ENCODE data around the gene DNAAF1.

The DNAAF1 gene

DNA sequence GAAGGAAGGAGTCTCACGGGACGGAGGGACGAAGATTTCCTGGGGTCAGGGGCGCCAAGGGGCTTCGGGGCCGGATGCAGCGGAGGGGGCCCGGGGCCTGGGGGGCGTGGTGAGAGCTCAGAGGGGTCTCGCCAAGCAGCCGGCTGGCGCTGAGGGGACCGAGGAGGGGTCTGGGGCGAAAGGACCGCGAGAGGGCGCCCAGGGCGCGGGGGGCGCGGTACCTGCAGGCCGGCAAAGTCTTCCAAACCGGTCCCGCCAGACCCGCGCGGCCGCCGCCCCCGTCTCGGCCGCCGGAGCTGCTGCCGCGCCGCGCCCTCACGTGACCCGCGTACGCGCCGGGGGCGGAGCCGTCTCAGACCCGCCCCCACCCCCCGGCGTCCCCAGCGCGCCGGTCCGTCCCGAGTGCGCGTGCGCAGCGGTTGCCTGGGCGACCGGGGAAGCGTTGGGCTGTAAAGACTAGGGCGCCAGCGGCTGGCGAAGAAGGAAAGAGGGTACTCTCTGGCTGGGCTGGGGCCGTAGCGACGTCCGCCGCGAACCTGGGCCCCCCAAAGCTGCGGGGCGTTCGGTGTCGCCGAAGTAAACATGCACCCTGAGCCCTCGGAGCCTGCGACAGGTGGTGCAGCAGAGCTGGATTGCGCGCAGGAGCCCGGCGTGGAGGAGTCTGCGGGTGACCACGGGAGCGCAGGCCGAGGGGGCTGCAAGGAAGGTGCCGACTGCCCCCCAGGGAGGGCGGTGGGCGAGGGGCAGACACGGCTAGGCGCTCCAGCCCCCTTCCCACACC, at the start of gene DNAAF1, which contains the start of gene HSDL1:
Gene DNAAF1, plus strand, starts transcription at position 450 of the 781 bp plus-strand sequence. Its CDS starts 133 bp downstream, at position 583.
Gene HSDL1, minus strand, starts transcription at position 319 of the 781 bp plus-strand sequence. CDS start 13,856 bp downstream, outside the sequence.
- POLR2A ChIA-PET = interaction anchor here (0.6 to 2.7 kb wide), 3 partner anchors 28 to 42 kb away, joined by 3 to 23 read pairs (median 4); partner anchors contain the start of genes MBTPS1 and TAF1C
- TF ChIP-seq TSHZ1 (tag by site-specific recombination; IDR thresholded peaks at IDR 0.05; ENCODE audit: borderline replicate concordance) = no peak
- no peak for TF ChIP-seq ZNF266 (tag by site-specific recombination; IDR thresholded peaks at IDR 0.05; ENCODE audit: low read depth)
- TF ChIP-seq ZNF792 (tag by site-specific recombination; IDR thresholded peaks at IDR 0.05) = peak; percentile 18; the same call in 1 of the 2 replicates
- peak; percentile 67 for TF ChIP-seq ZBTB26 (tag by site-specific recombination; optimal IDR thresholded peaks at IDR 0.05)
- TF ChIP-seq KLF9 (tag by site-specific recombination; IDR thresholded peaks at IDR 0.05; ENCODE audit: low read depth) = peak; percentile 87
- TF ChIP-seq KLF7 (tag by site-specific recombination; IDR thresholded peaks at IDR 0.05; ENCODE audit: borderline replicate concordance) = no peak
- TF ChIP-seq ZNF660 (tag by site-specific recombination; IDR thresholded peaks at IDR 0.05) = 0 out of 2 replicates have a peak, but pooled peaks have one; percentile 12
- TF ChIP-seq ZNF596 (tag by site-specific recombination; IDR thresholded peaks at IDR 0.05) = 0 out of 2 replicates have a peak, but pooled peaks have one; percentile 31
- TF ChIP-seq SCRT1 (tag by site-specific recombination; IDR thresholded peaks at IDR 0.05; ENCODE audit: borderline replicate concordance) = peak; percentile 55
- no peak for TF ChIP-seq ZNF473 (tag by site-specific recombination; IDR thresholded peaks at IDR 0.05)
- TF ChIP-seq ZSCAN18 (tag by site-specific recombination; IDR thresholded peaks at IDR 0.05) = no peak
- no peak for TF ChIP-seq ZNF560 (tag by site-specific recombination; IDR thresholded peaks at IDR 0.05; ENCODE audit: borderline replicate concordance)
- no peak for TF ChIP-seq ZNF23 (tag by site-specific recombination; IDR thresholded peaks at IDR 0.05; ENCODE audit: borderline replicate concordance)
- no peak for TF ChIP-seq CTCF (tag by site-specific recombination; IDR thresholded peaks at IDR 0.05)
- no peak for TF ChIP-seq ZNF701 (tag by site-specific recombination; IDR thresholded peaks at IDR 0.05)
- TF ChIP-seq REPIN1 (tag by site-specific recombination; IDR thresholded peaks at IDR 0.05; ENCODE audit: low read depth) = 0 out of 2 replicates have a peak, but pooled peaks have one; percentile 86
- TF ChIP-seq ZNF398 (tag by site-specific recombination; IDR thresholded peaks at IDR 0.05) = peak; percentile 3; the same call in 1 of the 2 replicates
- no peak for TF ChIP-seq PRDM10 (tag by site-specific recombination; IDR thresholded peaks at IDR 0.05)
- TF ChIP-seq ZNF112 (tag by site-specific recombination; IDR thresholded peaks at IDR 0.05) = no peak
- TF ChIP-seq GLIS2 (tag by site-specific recombination; IDR thresholded peaks at IDR 0.05) = peak; percentile 31
- TF ChIP-seq ZBTB8A (tag by site-specific recombination; IDR thresholded peaks at IDR 0.05) = peak; percentile 67
- no peak for TF ChIP-seq YY2 (tag by site-specific recombination; IDR thresholded peaks at IDR 0.05)
- TF ChIP-seq ZNF24 (tag by site-specific recombination; IDR thresholded peaks at IDR 0.05) = no peak

More for the DNA sequence above, at the start of gene DNAAF1, which contains the start of gene HSDL1:
- Histone ChIP-seq H3K4me3 (ENCODE audit: low read depth, low read length) (peak within 1 kb of the TSS; percentile 77), H3K4me1 (ENCODE audit: control insufficient read depth, insufficient read depth, low read length) (no peaks in the 10 kb centered on the region), H3K27ac (ENCODE audit: extremely low read depth, low read depth, low read length) (peak within 1 kb of the TSS; percentile 34; the same call in 1 of the 2 replicates), H3K9me3 (ENCODE audit: control insufficient read depth, insufficient read depth, low read depth, low read length) (no peaks in the 10 kb centered on the region), H3K36me3 (ENCODE audit: control insufficient read depth in 2 of 2, insufficient read depth in 1 of 2, low read length in 2 of 2) (no peaks in the 10 kb centered on the region)
- CTCF ChIA-PET = interaction anchor here (0.6 to 0.7 kb wide), 5 partner anchors 28 to 776 kb away, joined by 3 read pairs; partner anchors contain the start of gene MBTPS1
